Inferior parietal cortex (tissue), 1 donor: Measurements from ENCODE around the gene CANT1.

Experiments
- DNase-seq: peaks from one replicate; pipeline ENCODE4 v3.0.0-alpha.2; 2016; ENCODE audit errors: extremely low spot score

The CANT1 gene

DNA sequence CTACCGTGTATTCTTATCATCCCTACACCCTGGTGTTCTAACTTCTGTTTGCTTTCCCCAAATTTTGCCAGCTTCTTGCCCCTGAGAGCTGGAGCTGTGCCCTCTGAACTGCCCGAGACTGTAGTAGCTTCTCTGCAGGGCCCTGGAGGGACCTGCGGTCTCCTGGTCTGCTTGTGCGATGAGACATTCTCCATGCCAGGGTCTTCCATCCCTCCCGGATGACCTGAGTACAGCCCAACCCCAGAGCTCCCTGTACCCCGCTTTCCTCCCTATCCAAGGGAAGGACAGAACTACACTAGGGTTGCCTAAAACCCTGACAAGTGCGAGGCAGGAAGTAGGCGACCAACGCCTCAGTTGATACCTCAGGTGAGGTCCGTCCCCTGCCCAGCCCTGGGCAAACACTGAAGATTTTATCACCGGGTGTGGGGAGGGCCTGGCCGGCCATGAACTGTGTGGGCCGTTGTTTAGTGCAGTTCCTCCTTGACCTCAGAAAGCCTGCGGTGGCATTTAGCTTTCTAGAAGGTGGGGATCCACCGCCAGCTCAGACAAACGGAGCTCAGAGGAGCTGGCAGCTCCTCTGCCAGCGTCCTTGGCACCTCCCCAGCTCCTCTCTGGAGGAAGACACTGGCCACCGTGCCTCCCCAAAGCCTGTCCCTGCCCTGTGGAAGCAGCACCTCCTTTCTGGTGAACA is 13.7 kb downstream of the CANT1 start:
- DNase-seq, result no peak

GRCh38 chr17:78995022-78995760 is 14.4 kb downstream of the CANT1 start:
- DNase-seq, result no peak

GRCh38 chr17:78993981-78994671 is 15.4 kb downstream of the CANT1 start:
- no peak for DNase-seq

DNA sequence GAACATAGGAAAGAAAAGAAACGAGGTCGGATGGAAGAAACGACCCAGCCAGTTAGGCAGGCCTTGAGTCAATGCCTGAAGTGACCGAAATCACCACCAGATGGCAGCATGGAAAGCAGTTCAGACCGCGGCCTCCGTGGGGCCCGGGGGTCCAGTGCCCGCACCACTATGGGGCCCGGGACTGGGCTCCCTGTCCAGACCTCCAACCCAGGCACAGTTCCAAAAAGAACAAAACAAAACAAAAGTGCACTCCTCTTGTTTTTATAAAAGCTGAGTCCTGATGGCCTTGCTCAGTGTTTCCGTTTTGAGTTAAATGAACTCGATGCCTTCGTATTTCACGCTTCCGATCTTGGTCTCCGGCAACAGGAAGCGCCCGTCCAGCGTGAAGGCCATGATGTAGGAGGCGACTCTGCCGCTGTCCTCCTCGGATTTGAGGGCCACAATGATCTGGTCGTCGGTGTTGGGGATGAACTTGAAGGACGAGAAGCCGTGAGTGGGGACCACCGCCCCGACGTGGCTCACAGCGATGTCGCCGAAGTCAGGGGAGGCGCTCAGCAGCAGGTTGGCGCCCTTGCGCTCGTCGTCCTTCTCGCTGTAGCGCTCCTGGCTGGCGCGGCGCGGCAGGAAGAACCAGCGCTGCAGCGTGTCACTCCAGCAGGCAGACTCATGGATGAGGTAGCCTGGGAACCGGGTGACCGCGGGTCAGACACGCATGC is 16.2 kb downstream of the CANT1 start:
- peak; percentile 68 for DNase-seq

DNA sequence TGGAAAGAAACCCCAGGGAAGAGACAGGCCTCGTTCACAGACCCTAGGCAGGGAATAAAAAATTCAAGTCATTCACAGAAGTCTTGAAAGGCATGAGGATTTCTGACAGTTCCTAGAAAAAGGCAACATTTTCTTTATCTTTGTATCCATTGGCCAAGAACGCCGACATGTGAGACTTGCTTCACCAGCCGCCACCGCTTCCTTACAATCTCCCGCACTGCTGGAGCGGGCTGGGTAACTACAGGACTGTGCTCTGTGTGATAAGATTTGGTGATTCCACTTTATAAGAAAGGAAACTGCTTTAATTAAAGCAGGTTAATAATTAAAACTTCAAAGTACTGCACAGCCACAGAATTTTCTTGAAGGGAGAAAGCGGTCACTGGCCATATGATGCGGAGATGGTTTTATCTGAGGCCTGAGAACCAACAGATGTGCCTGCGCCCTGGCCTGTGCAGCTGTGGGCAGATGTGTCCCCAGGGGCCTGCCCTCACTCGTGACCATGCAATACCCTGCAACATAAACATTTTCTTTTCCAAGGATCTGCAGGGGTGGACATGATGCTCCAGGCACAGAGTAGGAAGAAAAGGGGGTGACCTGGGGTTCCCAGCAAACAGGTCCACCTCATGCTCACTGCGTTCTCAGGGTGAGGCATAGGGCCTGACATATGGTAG is 16.9 kb downstream of the CANT1 start:
- no peak for DNase-seq

- no peak for DNase-seq
These were observed 17.5 kb downstream of the CANT1 start for GRCh38 chr17:78991906-78992532.

DNA sequence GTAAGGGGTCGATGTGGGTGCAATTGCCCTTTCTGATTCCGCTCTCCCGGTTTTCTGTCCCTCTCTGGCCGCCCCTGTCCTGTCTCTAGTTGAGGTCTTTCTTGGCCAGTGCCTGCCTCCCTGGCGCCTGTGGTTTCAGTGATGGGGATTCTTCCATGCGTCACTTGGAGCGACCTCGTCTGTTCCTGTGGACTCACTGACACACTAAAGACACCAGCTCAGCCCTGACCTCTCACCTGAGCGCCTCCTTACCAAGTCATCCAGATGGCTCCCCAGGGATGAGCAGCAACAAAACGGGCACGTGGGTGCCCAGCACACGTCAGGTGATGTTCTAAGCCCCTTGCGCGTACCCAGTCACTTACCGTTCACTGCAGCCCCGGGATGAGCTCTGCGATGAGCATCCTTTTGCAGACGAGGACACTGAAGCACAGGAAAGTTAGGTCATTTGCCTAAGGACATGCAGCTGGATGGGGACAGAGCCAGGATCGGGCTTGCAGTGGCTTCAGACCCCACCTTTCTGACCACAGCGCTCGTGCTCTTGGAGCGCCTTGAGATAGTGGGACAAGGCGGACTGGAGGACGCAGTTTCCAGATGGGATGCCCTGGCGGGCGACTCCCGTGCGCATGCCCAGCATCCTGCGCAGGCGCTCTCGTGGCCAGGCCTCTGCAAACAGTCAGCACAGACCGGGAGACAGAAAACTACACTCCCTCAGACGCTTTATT is 18.4 kb downstream of the CANT1 start:
- no peak for DNase-seq

DNA sequence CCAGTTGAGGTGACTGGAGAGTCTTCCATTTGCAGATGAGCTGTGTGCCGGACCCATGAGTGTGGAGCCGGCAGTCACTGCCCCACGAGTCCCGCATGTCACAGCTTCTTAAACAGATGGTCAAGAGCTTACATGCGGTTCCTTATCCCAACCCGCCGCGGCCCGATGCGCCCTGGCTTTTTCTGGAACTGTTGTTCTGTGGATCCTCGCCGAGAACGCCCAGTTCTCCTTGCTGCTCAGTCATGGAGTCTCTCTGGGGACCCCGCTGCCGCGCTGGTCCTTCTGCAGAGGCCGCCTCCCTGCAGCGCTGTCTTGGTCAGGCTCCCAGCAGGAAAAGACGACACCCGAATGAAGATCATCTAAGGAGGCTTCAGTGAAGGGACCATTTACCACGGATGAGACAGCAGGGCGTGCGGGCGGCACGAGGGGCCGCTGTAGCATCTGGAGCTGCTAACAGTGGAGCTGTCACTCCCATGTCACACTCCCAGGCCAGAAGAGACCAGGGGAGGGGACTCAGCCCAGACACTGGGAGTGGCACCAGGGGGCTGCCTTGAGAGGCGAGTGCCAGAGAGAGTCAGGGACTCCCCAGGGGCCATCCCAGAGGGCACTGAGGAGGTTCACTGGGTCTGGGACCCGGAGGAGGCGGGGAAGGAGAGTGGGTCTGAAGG is 19.1 kb downstream of the CANT1 start:
- no peak for DNase-seq

- no peak for DNase-seq
These were observed 21.4 kb downstream of the CANT1 start for GRCh38 chr17:78988152-78988551.

GRCh38 chr17:78986649-78987328 is 22.8 kb downstream of the CANT1 start:
- peak; percentile 24 for DNase-seq

GRCh38 chr17:78986048-78986648 is 23.4 kb downstream of the CANT1 start:
- DNase-seq, result no peak

DNA sequence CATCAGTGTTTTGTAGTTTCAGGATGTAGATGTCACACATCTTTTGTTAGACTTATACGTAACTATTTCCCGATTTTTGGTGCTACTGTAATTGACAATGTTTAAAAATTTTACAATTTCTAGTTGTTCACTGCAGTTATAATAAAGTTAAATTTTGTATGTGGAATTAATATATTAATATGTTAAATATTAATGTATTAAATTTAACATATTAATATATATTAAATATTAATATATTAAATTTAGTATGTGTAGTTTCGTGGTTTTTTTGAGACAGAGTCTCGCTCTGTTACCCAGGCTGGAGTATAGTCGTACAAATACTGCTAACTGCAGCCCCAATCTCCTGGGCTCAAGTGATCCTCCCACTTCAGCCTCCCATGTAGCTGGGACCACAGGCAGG is 24.2 kb downstream of the CANT1 start:
- no peak for DNase-seq

- no peak for DNase-seq
These were observed 28.3 kb downstream of the CANT1 start for GRCh38 chr17:78981010-78981888.

DNA sequence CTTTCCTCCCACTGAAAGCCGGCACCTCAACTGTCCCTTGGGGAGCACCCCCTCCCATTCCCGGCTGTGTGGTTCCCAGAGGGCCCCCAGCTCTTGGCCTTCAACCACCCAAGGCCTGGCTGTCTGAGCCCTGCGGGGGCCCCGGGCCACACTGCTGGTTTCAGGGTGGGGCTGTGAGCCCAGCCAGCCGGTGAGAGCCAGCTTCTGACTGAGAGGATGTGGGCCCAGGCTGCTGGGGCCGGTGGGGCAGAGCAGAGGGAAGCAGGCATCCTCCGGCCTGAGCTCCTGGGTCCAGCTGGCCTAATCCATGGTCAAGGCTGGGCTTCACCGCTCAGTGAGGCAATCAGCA is 29.0 kb downstream of the CANT1 start:
- DNase-seq, result no peak

GRCh38 chr17:78979780-78980623 is 29.6 kb downstream of the CANT1 start, which contains the start of gene LGALS3BP:
TSS of gene LGALS3BP (minus strand) at chr17:78979923. CDS start at chr17:78977191, 2,732 bp downstream.
- DNase-seq, result peak; percentile 71

GRCh38 chr17:78977997-78978973 is 31.3 kb downstream of the CANT1 start:
- no peak for DNase-seq
